ENCODE results near the gene SHROOM3. TPM values are rescaled to one million over a fixed set of nuclear protein-coding genes. Genes with fewer than 3 reads are reported as not detected.

The SHROOM3 gene
- polyA plus RNA-seq, 1 donor from 2014 or later, result 2.7 TPM

DNA sequence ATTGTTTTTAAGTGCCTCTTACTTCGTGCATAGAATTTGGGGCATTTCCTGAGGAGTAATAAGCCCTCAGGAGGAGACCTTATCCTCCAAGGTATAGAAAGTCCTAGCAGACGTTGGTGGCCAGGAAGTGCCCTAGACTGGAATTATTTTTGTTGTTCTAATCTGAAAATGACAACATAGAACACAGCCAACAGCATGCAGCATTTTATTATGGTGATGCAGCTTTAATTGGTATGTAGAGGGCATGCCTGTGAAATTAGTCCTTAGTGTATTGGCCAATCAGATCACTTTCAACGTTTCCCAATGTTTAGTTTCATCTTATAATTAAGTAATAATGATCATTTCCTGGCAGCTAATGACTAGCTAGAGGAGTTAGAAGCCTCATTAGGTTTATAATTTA, 199.2 kb downstream of the SHROOM3 start:
- H3K36me3 ChIP-seq (ENCODE audit: insufficient read depth, low read length), result no peaks in the 10 kb centered on the region
- H3K9me2 ChIP-seq (ENCODE audit: insufficient read depth, low read length), result no peaks in the 10 kb centered on the region
- H3K4me2 ChIP-seq (ENCODE audit: low read length), result no peak overlapping the region
- no peaks in the 10 kb centered on the region for H4K20me1 ChIP-seq (ENCODE audit: insufficient read depth)
- H3K27me3 ChIP-seq (ENCODE audit: insufficient read depth, low read depth, low read length), result no peaks in the 10 kb centered on the region
- H3K79me2 ChIP-seq (replicated peaks; ENCODE audit: insufficient read depth, low read length), result no peaks in the 10 kb centered on the region
- H3K9me3 ChIP-seq (ENCODE audit: low read length), result no peaks in the 10 kb centered on the region
- H3K4me3 ChIP-seq (ENCODE audit: low read length), result no peak overlapping the region
- H3F3A ChIP-seq (ENCODE audit: insufficient read depth, low read length, poor library complexity, severe bottlenecking), result no peaks in the 10 kb centered on the region
- H2AFZ ChIP-seq (ENCODE audit: low read depth, low read length), result no peak overlapping the region
- H3K9ac ChIP-seq (ENCODE audit: low read length), result no peak overlapping the region
- TF ChIP-seq POLR2AphosphoS5 (IDR thresholded peaks at IDR 0.05) (no peak), TAF1 (IDR thresholded peaks at IDR 0.05; ENCODE audit: low read depth) (no peak), SMC3 (conservative IDR thresholded peaks at IDR 0.05; ENCODE audit: poor library complexity) (no peak), EZH2 (IDR thresholded peaks at IDR 0.05; ENCODE audit: borderline replicate concordance, insufficient read depth, low read length, poor library complexity, severe bottlenecking) (no peak), RAD21 (conservative IDR thresholded peaks at IDR 0.05) (no peak), EP300 (conservative IDR thresholded peaks at IDR 0.05; ENCODE audit: poor library complexity, severe bottlenecking) (no peak), MXI1 (conservative IDR thresholded peaks at IDR 0.05; ENCODE audit: poor library complexity, severe bottlenecking) (no peak)
- TF ChIP-seq, protein P1, sequence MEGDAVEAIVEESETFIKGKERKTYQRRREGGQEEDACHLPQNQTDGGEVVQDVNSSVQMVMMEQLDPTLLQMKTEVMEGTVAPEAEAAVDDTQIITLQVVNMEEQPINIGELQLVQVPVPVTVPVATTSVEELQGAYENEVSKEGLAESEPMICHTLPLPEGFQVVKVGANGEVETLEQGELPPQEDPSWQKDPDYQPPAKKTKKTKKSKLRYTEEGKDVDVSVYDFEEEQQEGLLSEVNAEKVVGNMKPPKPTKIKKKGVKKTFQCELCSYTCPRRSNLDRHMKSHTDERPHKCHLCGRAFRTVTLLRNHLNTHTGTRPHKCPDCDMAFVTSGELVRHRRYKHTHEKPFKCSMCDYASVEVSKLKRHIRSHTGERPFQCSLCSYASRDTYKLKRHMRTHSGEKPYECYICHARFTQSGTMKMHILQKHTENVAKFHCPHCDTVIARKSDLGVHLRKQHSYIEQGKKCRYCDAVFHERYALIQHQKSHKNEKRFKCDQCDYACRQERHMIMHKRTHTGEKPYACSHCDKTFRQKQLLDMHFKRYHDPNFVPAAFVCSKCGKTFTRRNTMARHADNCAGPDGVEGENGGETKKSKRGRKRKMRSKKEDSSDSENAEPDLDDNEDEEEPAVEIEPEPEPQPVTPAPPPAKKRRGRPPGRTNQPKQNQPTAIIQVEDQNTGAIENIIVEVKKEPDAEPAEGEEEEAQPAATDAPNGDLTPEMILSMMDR (IDR thresholded peaks at IDR 0.05; ENCODE audit: poor library complexity, severe bottlenecking), result no peak
- TF ChIP-seq, protein P2, sequence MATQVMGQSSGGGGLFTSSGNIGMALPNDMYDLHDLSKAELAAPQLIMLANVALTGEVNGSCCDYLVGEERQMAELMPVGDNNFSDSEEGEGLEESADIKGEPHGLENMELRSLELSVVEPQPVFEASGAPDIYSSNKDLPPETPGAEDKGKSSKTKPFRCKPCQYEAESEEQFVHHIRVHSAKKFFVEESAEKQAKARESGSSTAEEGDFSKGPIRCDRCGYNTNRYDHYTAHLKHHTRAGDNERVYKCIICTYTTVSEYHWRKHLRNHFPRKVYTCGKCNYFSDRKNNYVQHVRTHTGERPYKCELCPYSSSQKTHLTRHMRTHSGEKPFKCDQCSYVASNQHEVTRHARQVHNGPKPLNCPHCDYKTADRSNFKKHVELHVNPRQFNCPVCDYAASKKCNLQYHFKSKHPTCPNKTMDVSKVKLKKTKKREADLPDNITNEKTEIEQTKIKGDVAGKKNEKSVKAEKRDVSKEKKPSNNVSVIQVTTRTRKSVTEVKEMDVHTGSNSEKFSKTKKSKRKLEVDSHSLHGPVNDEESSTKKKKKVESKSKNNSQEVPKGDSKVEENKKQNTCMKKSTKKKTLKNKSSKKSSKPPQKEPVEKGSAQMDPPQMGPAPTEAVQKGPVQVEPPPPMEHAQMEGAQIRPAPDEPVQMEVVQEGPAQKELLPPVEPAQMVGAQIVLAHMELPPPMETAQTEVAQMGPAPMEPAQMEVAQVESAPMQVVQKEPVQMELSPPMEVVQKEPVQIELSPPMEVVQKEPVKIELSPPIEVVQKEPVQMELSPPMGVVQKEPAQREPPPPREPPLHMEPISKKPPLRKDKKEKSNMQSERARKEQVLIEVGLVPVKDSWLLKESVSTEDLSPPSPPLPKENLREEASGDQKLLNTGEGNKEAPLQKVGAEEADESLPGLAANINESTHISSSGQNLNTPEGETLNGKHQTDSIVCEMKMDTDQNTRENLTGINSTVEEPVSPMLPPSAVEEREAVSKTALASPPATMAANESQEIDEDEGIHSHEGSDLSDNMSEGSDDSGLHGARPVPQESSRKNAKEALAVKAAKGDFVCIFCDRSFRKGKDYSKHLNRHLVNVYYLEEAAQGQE (IDR thresholded peaks at IDR 0.05; ENCODE audit: borderline replicate concordance), result no peak
- no peak overlapping the region for H3K27ac ChIP-seq (ENCODE audit: low read length)

DNA sequence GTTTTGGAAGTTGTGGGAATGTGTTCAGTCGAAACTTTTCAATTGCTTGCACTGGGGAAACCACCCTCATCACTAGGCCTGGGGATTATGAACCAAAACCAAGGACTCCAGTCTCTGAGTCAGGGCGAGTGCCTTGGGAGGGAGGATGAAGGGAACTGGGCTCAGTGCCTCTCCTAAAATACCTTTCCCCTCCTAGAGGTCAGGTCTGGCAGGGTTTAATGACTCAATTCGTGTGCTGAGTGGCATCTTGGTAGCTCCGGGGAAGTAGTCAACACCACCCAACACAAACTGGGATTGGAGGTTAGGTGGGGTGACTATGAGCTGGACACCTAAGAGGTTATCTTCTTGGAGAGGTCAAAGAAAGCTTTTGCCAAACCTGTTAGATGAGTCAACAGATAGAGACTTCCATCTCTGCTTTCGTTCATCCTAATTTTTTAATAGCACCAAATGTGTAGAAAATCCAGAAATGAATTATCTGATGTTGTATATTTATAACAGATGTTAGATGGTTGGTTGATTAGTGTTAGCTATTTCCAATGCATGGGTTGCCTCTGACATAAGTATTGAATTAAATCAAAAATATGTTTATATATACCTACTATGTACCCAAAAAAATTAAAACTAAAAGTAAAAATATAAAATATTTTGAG, 202.8 kb downstream of the SHROOM3 start:
- no peaks in the 10 kb centered on the region for H4K20me1 ChIP-seq (ENCODE audit: insufficient read depth)
- H3K27me3 ChIP-seq (ENCODE audit: insufficient read depth, low read depth, low read length), result no peaks in the 10 kb centered on the region
- H3K79me2 ChIP-seq (replicated peaks; ENCODE audit: insufficient read depth, low read length), result no peaks in the 10 kb centered on the region
- H3K27ac ChIP-seq (ENCODE audit: low read length), result no peak overlapping the region
- no peaks in the 10 kb centered on the region for H3K9me3 ChIP-seq (ENCODE audit: low read length)
- H3K36me3 ChIP-seq (ENCODE audit: insufficient read depth, low read length), result no peaks in the 10 kb centered on the region
- no peak overlapping the region for H3K4me3 ChIP-seq (ENCODE audit: low read length)
- H3K9me2 ChIP-seq (ENCODE audit: insufficient read depth, low read length), result no peaks in the 10 kb centered on the region
- H3K4me2 ChIP-seq (ENCODE audit: low read length), result no peak overlapping the region
- TF ChIP-seq EP300 (conservative IDR thresholded peaks at IDR 0.05; ENCODE audit: poor library complexity, severe bottlenecking), result no peak
- TF ChIP-seq SMC3 (conservative IDR thresholded peaks at IDR 0.05; ENCODE audit: poor library complexity), result no peak
- TF ChIP-seq, protein P1 (IDR thresholded peaks at IDR 0.05; ENCODE audit: poor library complexity, severe bottlenecking), result no peak
- TF ChIP-seq MXI1 (conservative IDR thresholded peaks at IDR 0.05; ENCODE audit: poor library complexity, severe bottlenecking), result no peak
- TF ChIP-seq TAF1 (IDR thresholded peaks at IDR 0.05; ENCODE audit: low read depth), result no peak
- no peak for TF ChIP-seq POLR2AphosphoS5 (IDR thresholded peaks at IDR 0.05)
- TF ChIP-seq EZH2 (IDR thresholded peaks at IDR 0.05; ENCODE audit: borderline replicate concordance, insufficient read depth, low read length, poor library complexity, severe bottlenecking), result no peak
- no peak for TF ChIP-seq RAD21 (conservative IDR thresholded peaks at IDR 0.05)
- TF ChIP-seq, protein P2 (IDR thresholded peaks at IDR 0.05; ENCODE audit: borderline replicate concordance), result no peak
- H3K9ac ChIP-seq (ENCODE audit: low read length), result no peak overlapping the region
- no peak overlapping the region for H2AFZ ChIP-seq (ENCODE audit: low read depth, low read length)
- no peaks in the 10 kb centered on the region for H3F3A ChIP-seq (ENCODE audit: insufficient read depth, low read length, poor library complexity, severe bottlenecking)

All from neural cell (in vitro differentiated cells).